Keratinocyte (primary cell): Measurements from ENCODE around the gene VKORC1L1. TPM values are rescaled to one million over a fixed set of nuclear protein-coding genes. Genes with fewer than 3 reads are reported as not detected.
"Not testable (repeated sequence)": the region's sequence is repeated elsewhere in the genome, so short reads cannot be mapped to it uniquely, and the experiment has no call there.

Source experiments
- DNase-seq: peaks from one replicate; pipeline ENCODE4 v3.0.0-alpha.2; 2011; ENCODE audit warnings: low read depth, missing footprints, low spot score
- FAIRE-seq: peaks from 2 replicates; lab custom pipeline; 2011; peaks lifted over from hg19 to GRCh38; lab: Jason Lieb, UNC
- H2AFZ ChIP-seq: 2 replicates; pipeline ENCODE4 v1.6.0; 2012; ENCODE audit warnings: low read length, control low read depth, inconsistent platforms; ENCODE audit not compliant: control insufficient read depth
- H3K27ac ChIP-seq: 2 replicates; pipeline ENCODE4 v1.5.1; 2011; ENCODE audit warnings: low read length; ENCODE audit not compliant: control insufficient read depth, insufficient read depth
- H3K27me3 ChIP-seq: 3 replicates; pipeline ENCODE4 v1.6.0; 2011; ENCODE audit warnings: low read length; ENCODE audit not compliant: control insufficient read depth, insufficient read depth; ENCODE audit errors: extremely low read depth
- H3K36me3 ChIP-seq, 2 experiments: 2 replicates in 1 of 2; 3 replicates in 1 of 2; pipeline ENCODE4 v1.5.1; 2011; ENCODE audit warnings: low read length in 2 of 2, mild to moderate bottlenecking in 1 of 2; ENCODE audit not compliant: control insufficient read depth in 2 of 2, insufficient read depth in 2 of 2; ENCODE audit errors: extremely low read depth in 1 of 2
- H3K4me1 ChIP-seq: 3 replicates; pipeline ENCODE4 v1.5.1; 2011; ENCODE audit warnings: low read length; ENCODE audit not compliant: control insufficient read depth, insufficient read depth; ENCODE audit errors: extremely low read depth
- H3K4me2 ChIP-seq: 3 replicates; pipeline ENCODE4 v1.6.0; 2011; ENCODE audit warnings: low read depth, low read length; ENCODE audit not compliant: control insufficient read depth, insufficient read depth; ENCODE audit errors: extremely low read depth
- H3K4me3 ChIP-seq, 3 experiments: fragments of 200-600 bp in 1 of 3; sonication (generic) in 1 of 3; 2 replicates in 2 of 3; 3 replicates in 1 of 3; pipeline ENCODE4 v1.5.1; 2011 to 2016; ENCODE audit warnings: low read length in 3 of 3, mild to moderate bottlenecking in 3 of 3, control low read depth in 2 of 3, inconsistent platforms in 1 of 3, low read depth in 1 of 3, mixed read lengths in 1 of 3, mixed run types in 1 of 3, moderate library complexity in 1 of 3; ENCODE audit not compliant: control insufficient read depth in 2 of 3, insufficient read depth in 2 of 3; ENCODE audit errors: extremely low read depth in 1 of 3
- H3K79me2 ChIP-seq: 2 replicates; pipeline ENCODE4 v1.6.0; 2012; ENCODE audit warnings: low read length; ENCODE audit not compliant: control insufficient read depth, insufficient read depth
- H3K9ac ChIP-seq: 3 replicates; pipeline ENCODE4 v1.6.0; 2011; ENCODE audit warnings: low read length; ENCODE audit not compliant: control insufficient read depth, insufficient read depth; ENCODE audit errors: extremely low read depth
- H3K9me1 ChIP-seq: 3 replicates; pipeline ENCODE4 v1.6.0; 2011; ENCODE audit warnings: low read length; ENCODE audit not compliant: control insufficient read depth, insufficient read depth; ENCODE audit errors: extremely low read depth
- H3K9me3 ChIP-seq: 2 replicates; pipeline ENCODE4 v1.5.1; 2012; ENCODE audit warnings: low read depth, low read length; ENCODE audit not compliant: control insufficient read depth
- H4K20me1 ChIP-seq: 3 replicates; pipeline ENCODE4 v1.6.0; 2011; ENCODE audit warnings: low read length; ENCODE audit not compliant: control insufficient read depth, insufficient read depth; ENCODE audit errors: extremely low read depth
- dilution Hi-C: fragments of 300-500 bp; cut with MboI; formaldehyde crosslinking; loops from one replicate; pipeline ENCODE4 v1.7.0; 2020; ENCODE audit warnings: low sequenced_read_pairs; ENCODE audit not compliant: extremely low pct_ligation_motif_present
- polyA plus RNA-seq, 5 experiments: library from polyadenylated mRNA; depleted of rRNA in 3 of 5; stranded (reverse) in 3 of 5; stranded (forward) in 1 of 5; unstranded in 1 of 5; fragments of >200 nt; gene quantifications; 1 replicate in 1 of 5; 2 replicates in 3 of 5; 3 replicates in 1 of 5; pipeline versions ENCODE4 v1.2.1 to v1.2.3, GENCODE V29; 2011 to 2012; ENCODE audit warnings: missing spikeins in 2 of 5, low read depth in 1 of 5, low replicate concordance in 1 of 5

Gene VKORC1L1
- polyA plus RNA-seq, 1 donor (not counting 4 experiments of a cell fraction or from before 2014, with no cell fraction given) = 19.4 TPM

GRCh38 chr7:65858660-65859059 lies 14.2 kb upstream of the VKORC1L1 start:
- DNase-seq, dilution Hi-C loops: not testable (repeated sequence)

GRCh38 chr7:65866244-65866643 lies 6.6 kb upstream of the VKORC1L1 start:
- H3K9me3 ChIP-seq, FAIRE-seq, H3K9me1 ChIP-seq, dilution Hi-C loops, H3K4me3 ChIP-seq, H3K4me1 ChIP-seq, H2AFZ ChIP-seq, H3K27me3 ChIP-seq, DNase-seq, H3K27ac ChIP-seq, H3K36me3 ChIP-seq, H3K79me2 ChIP-seq, H4K20me1 ChIP-seq, H3K9ac ChIP-seq, H3K4me2 ChIP-seq: not testable (repeated sequence)

More at GRCh38 chr7:65858660-65859059, 14.2 kb upstream of the VKORC1L1 start:
- H3K9me3 ChIP-seq, H3K4me2 ChIP-seq, H3K9me1 ChIP-seq, H4K20me1 ChIP-seq, H3K27me3 ChIP-seq, FAIRE-seq, H3K36me3 ChIP-seq, H3K4me3 ChIP-seq, H2AFZ ChIP-seq, H3K9ac ChIP-seq, H3K4me1 ChIP-seq, H3K79me2 ChIP-seq, H3K27ac ChIP-seq: not testable (repeated sequence)

- FAIRE-seq, H3K4me1 ChIP-seq: not testable (repeated sequence)
Measured at GRCh38 chr7:65867681-65868080, 5.2 kb upstream of the VKORC1L1 start.

GRCh38 chr7:65869312-65869711 lies 3.6 kb upstream of the VKORC1L1 start:
- H3K79me2 ChIP-seq, H3K9me1 ChIP-seq, H3K36me3 ChIP-seq, H3K27me3 ChIP-seq, H3K4me3 ChIP-seq, H3K4me1 ChIP-seq, DNase-seq, dilution Hi-C loops, H3K9me3 ChIP-seq, H4K20me1 ChIP-seq, H3K9ac ChIP-seq, H2AFZ ChIP-seq, FAIRE-seq, H3K27ac ChIP-seq, H3K4me2 ChIP-seq: not testable (repeated sequence)

More at GRCh38 chr7:65867681-65868080, 5.2 kb upstream of the VKORC1L1 start:
- dilution Hi-C loops, DNase-seq, H3K79me2 ChIP-seq, H3K27me3 ChIP-seq, H3K9me3 ChIP-seq, H3K4me2 ChIP-seq, H3K4me3 ChIP-seq, H3K27ac ChIP-seq, H4K20me1 ChIP-seq, H3K9ac ChIP-seq, H2AFZ ChIP-seq, H3K36me3 ChIP-seq, H3K9me1 ChIP-seq: not testable (repeated sequence)

- DNase-seq, H3K4me3 ChIP-seq, FAIRE-seq, H2AFZ ChIP-seq, H3K4me2 ChIP-seq, H3K9ac ChIP-seq, H3K27ac ChIP-seq, H3K9me3 ChIP-seq, H3K27me3 ChIP-seq, H3K4me1 ChIP-seq, dilution Hi-C loops, H4K20me1 ChIP-seq, H3K9me1 ChIP-seq, H3K36me3 ChIP-seq: not testable (repeated sequence)
- H3K79me2 ChIP-seq = peaks cover 15% of the 10 kb centered on the region
Measured at GRCh38 chr7:65871451-65871850, 1.4 kb upstream of the VKORC1L1 start.
